Lung (tissue), 12 donors: ENCODE data around the gene FOXA3. TPM values are rescaled to one million over a fixed set of nuclear protein-coding genes. Genes with fewer than 3 reads are reported as not detected.

Source experiments
- ATAC-seq: fragments of 200-7000 bp; cut with Tn5 transposase; one replicate; pipeline ENCODE4 v1.9.1; 2020; ENCODE audit warnings: moderate number of reproducible peaks; ENCODE audit not compliant: insufficient read depth, low FRiP score
- DNase-seq, 3 donors: peaks; one replicate each; pipeline ENCODE4 v3.0.0-alpha.2; 2013 to 2017
- H3K27ac ChIP-seq, 2 donors: one replicate each; pipeline ENCODE4 v1.5.1; 2013; ENCODE audit warnings: mild to moderate bottlenecking in 2 of 2, moderate library complexity in 2 of 2, control low read depth in 1 of 2, inconsistent platforms in 1 of 2, low read depth in 1 of 2, low read length in 1 of 2
- H3K27me3 ChIP-seq, 3 donors: one replicate each; pipeline ENCODE4 v1.5.1; 2013; ENCODE audit warnings: low read length in 2 of 3; ENCODE audit not compliant: control insufficient read depth in 3 of 3, insufficient read depth in 3 of 3
- H3K36me3 ChIP-seq, 4 donors: one replicate each; pipeline ENCODE4 v1.5.1; 2013; ENCODE audit warnings: low read length in 4 of 4, mild to moderate bottlenecking in 1 of 4, moderate library complexity in 1 of 4; ENCODE audit not compliant: control insufficient read depth in 4 of 4, insufficient read depth in 4 of 4
- H3K4me1 ChIP-seq, 5 donors: one replicate each; pipeline ENCODE4 v1.5.1; 2013; ENCODE audit warnings: low read length in 5 of 5, mild to moderate bottlenecking in 2 of 5, moderate library complexity in 1 of 5; ENCODE audit not compliant: control insufficient read depth in 5 of 5, insufficient read depth in 5 of 5
- H3K4me3 ChIP-seq: one replicate; pipeline ENCODE4 v1.5.1; 2013; ENCODE audit warnings: mild to moderate bottlenecking, control low read depth, moderate library complexity
- H3K9ac ChIP-seq, 2 donors: one replicate each; pipeline ENCODE4 v1.5.1; 2013; ENCODE audit warnings: low read length in 2 of 2, control low read depth in 1 of 2; ENCODE audit not compliant: insufficient read depth in 1 of 2
- H3K9me3 ChIP-seq, 4 donors: one replicate each; pipeline ENCODE4 v1.5.1; 2013; ENCODE audit warnings: low read length in 3 of 4, mild to moderate bottlenecking in 1 of 4, moderate library complexity in 1 of 4; ENCODE audit not compliant: control insufficient read depth in 4 of 4, insufficient read depth in 3 of 4
- WGBS, 2 donors: extraction: QIAGEN DNeasy Blood & Tissue Kit; methylation state at CpG; one replicate each; pipeline ENCODE4 v1.1.7; 2013; 5-methylcytosine and 5-hydroxymethylcytosine counted together
- polyA plus RNA-seq, 2 donors: library from polyadenylated mRNA; stranded (reverse); fragments of 200-250 nt; gene quantifications; one replicate each; pipeline ENCODE4 v1.2.1, GENCODE V29; 2013
- total RNA-seq, 2 donors: library from RNA; depleted of rRNA in 1 of 2; stranded (reverse); fragments of >200 nt in 1 of 2; gene quantifications; one replicate each; pipeline ENCODE4 v1.2.1, GENCODE V29; 2014 to 2021
- TF ChIP-seq, protein P1 (sequence below): IDR thresholded peaks from 2 replicates; pipeline ENCODE4 v1.5.1; 2012; ENCODE audit warnings: mild to moderate bottlenecking; ENCODE audit errors: control extremely low read depth, extremely low read depth
- donor health status: control.
- donor health status: control.
- donor health status: Bipolar disorder and iron deficiency.
- donor health status: healthy.
- donor health status: DM: yes; HTN: yes; CAD: no.

FOXA3 gene
- total and polyA plus RNA-seq, 4 donors: 0.43 to 0.68 (median 0.51) TPM

DNA sequence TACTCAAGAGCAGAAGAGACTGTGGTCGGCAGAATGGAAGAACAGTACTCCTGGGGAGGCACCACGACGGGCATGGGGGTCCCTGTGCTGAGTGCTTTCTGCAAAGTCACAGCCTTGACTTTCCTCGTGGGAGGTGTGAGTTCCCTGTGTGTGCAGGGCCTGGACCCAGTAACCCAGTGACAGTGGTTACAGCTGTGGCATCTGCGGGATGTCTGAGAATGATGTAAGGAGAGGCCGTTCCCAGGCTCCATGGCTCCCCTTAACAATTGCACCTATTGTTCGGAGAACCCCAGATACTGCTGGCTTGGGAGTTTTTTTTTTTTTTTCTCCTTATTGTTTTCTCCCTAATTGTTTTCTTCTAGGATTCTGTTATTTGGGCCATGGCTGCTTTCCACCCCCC is 55.6 kb downstream of the FOXA3 start:
- 51 to 57% methylated on average over 7 of the region's 7 CpGs for WGBS, 2 donors
- TF ChIP-seq, protein P1, sequence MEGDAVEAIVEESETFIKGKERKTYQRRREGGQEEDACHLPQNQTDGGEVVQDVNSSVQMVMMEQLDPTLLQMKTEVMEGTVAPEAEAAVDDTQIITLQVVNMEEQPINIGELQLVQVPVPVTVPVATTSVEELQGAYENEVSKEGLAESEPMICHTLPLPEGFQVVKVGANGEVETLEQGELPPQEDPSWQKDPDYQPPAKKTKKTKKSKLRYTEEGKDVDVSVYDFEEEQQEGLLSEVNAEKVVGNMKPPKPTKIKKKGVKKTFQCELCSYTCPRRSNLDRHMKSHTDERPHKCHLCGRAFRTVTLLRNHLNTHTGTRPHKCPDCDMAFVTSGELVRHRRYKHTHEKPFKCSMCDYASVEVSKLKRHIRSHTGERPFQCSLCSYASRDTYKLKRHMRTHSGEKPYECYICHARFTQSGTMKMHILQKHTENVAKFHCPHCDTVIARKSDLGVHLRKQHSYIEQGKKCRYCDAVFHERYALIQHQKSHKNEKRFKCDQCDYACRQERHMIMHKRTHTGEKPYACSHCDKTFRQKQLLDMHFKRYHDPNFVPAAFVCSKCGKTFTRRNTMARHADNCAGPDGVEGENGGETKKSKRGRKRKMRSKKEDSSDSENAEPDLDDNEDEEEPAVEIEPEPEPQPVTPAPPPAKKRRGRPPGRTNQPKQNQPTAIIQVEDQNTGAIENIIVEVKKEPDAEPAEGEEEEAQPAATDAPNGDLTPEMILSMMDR: no peak
- Histone ChIP-seq H3K4me3 (no peak overlapping the region), H3K27me3 (peaks cover 0 to 7% (median 4%) of the 10 kb centered on the region in 3 donors), H3K4me1 (no peaks in the 10 kb centered on the region), H3K27ac (no peak overlapping the region), H3K9me3 (peaks cover 0 to 2% (median 0%) of the 10 kb centered on the region in 4 donors), H3K36me3 (no peaks in the 10 kb centered on the region), H3K9ac (no peak overlapping the region)
- no peak for ATAC-seq
- DNase-seq: no peak

DNA sequence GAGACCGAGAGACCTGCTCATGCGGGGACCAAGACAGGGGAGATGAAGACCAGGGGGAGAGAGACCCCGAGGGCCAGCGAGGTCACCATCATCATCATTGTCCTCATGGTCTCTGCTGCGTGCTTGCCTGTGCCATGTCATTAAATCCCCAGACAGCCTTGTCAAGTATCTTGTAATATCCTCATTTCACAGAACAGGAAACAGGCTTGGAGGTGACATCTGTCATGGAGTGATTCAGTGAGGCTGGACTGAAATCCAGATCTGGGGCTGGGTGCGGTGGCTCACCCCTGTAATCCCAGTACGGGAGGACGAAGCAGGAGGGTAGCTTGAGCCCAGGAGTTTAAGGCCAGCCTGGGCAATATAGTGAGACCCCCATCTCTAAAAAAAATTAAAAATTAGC is 56.3 kb downstream of the FOXA3 start:
- H3K9ac ChIP-seq: no peak overlapping the region
- H3K4me3 ChIP-seq: no peak overlapping the region
- H3K27ac ChIP-seq: no peak overlapping the region
- H3K4me1 ChIP-seq: no peaks in the 10 kb centered on the region
- H3K27me3 ChIP-seq: peaks cover 0 to 7% (median 4%) of the 10 kb centered on the region in 3 donors
- peaks cover 0 to 2% (median 0%) of the 10 kb centered on the region in 4 donors for H3K9me3 ChIP-seq
- WGBS, 2 donors: 62 to 68% methylated on average over 8 of the region's 8 CpGs
- ATAC-seq (no peak), DNase-seq (no peak)
- H3K36me3 ChIP-seq: no peaks in the 10 kb centered on the region
- TF ChIP-seq, protein P1: no peak

DNA sequence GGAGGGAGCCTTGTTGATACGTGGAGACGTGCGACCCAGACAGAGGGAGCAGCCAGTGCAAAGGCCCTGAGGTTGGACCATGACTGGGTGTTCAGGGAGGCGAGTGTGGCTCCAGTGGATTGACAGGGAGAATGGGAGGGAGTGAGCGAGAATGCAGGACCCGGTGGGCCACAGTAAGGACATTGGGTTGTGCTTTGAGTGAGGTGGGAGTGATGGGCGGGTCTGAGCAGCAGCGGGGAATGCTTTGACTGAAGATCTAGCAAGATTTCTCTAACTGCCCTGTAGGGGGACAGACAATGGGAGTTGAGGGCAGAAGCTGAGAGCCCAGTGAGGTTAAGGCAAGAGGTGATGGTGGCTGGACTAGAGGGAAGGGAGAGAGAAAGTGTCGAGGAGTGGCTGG is 58.2 kb downstream of the FOXA3 start:
- Histone ChIP-seq H3K9ac (no peak overlapping the region), H3K4me3 (no peak overlapping the region), H3K27me3 (peaks cover 0 to 4% (median 4%) of the 10 kb centered on the region in 3 donors), H3K36me3 (no peaks in the 10 kb centered on the region), H3K9me3 (peaks cover 0 to 2% (median 0%) of the 10 kb centered on the region in 4 donors), H3K27ac (no peak overlapping the region), H3K4me1 (no peaks in the 10 kb centered on the region)
- TF ChIP-seq, protein P1: no peak
- DNase-seq: no peak
- WGBS, 2 donors: 64 to 73% methylated on average over 9 of the region's 9 CpGs
- no peak for ATAC-seq

Other genes starting within 250 kb of the FOXA3 start
- gene EML2, start 224.9 kb upstream of the FOXA3 start, total RNA-seq: 10 to 100 TPM; 31.9 to 74.5 TPM
- gene EML2, start 224.9 kb upstream of the FOXA3 start, polyA plus RNA-seq: 10 to 100 TPM; 32.5 to 47.7 TPM
- gene GIPR, start 196.1 kb upstream of the FOXA3 start, total RNA-seq: 10 to 100 TPM in 1 of 2 donors, 1 to 10 TPM in 1; 4.7 to 14.9 TPM
- gene GIPR, start 196.1 kb upstream of the FOXA3 start, polyA plus RNA-seq: 1 to 10 TPM; 2.2 to 6.4 TPM
- 100 to 1,000 TPM; 151 to 319 TPM for gene SNRPD2, start 172.4 kb upstream of the FOXA3 start, total RNA-seq
- gene SNRPD2, start 172.4 kb upstream of the FOXA3 start, polyA plus RNA-seq: 100 to 1,000 TPM; 354 to 410 TPM
- gene QPCTL, start 171.7 kb upstream of the FOXA3 start, total RNA-seq: 10 to 100 TPM in 1 of 2 donors, 1 to 10 TPM in 1; 6.3 to 12.2 TPM
- gene QPCTL, start 171.7 kb upstream of the FOXA3 start, polyA plus RNA-seq: 10 to 100 TPM in 1 of 2 donors, 1 to 10 TPM in 1; 6.7 to 13.3 TPM
- gene FBXO46, start 133.4 kb upstream of the FOXA3 start, total RNA-seq: 10 to 100 TPM; 11.2 to 19.0 TPM
- 1 to 10 TPM; 7.6 to 8.3 TPM for gene FBXO46, start 133.4 kb upstream of the FOXA3 start, polyA plus RNA-seq
- not detected for gene MEIOSIN, start 130.9 kb upstream of the FOXA3 start, total RNA-seq
- gene MEIOSIN, start 130.9 kb upstream of the FOXA3 start, polyA plus RNA-seq: not detected
- 10 to 100 TPM; 13.5 to 17.4 TPM for gene SIX5, start 95.1 kb upstream of the FOXA3 start, total RNA-seq
- 10 to 100 TPM; 11.7 to 12.7 TPM for gene SIX5, start 95.1 kb upstream of the FOXA3 start, polyA plus RNA-seq
- 10 to 100 TPM; 32.4 to 70.4 TPM for gene DMPK, start 81.8 kb upstream of the FOXA3 start, total RNA-seq
- 10 to 100 TPM; 35.0 to 45.7 TPM for gene DMPK, start 81.8 kb upstream of the FOXA3 start, polyA plus RNA-seq
- 10 to 100 TPM; 25.4 to 58.2 TPM for gene DMWD, start 71.5 kb upstream of the FOXA3 start, total RNA-seq
- 10 to 100 TPM; 21.2 to 28.3 TPM for gene DMWD, start 71.5 kb upstream of the FOXA3 start, polyA plus RNA-seq
- gene RSPH6A, start 49.0 kb upstream of the FOXA3 start, total RNA-seq: under 1 TPM in 1 of 2 donors, not detected in 1; 0.34 TPM
- gene RSPH6A, start 49.0 kb upstream of the FOXA3 start, polyA plus RNA-seq: under 1 TPM in 1 of 2 donors, not detected in 1; 0.06 TPM
- gene SYMPK, start 1.2 kb upstream of the FOXA3 start, total RNA-seq: 10 to 100 TPM; 47.5 to 82.1 TPM
- 100 to 1,000 TPM in 1 of 2 donors, 10 to 100 TPM in 1; 40.3 to 125 TPM for gene SYMPK, start 1.2 kb upstream of the FOXA3 start, polyA plus RNA-seq
- 10 to 100 TPM; 21.8 to 24.3 TPM for gene IRF2BP1, start 21.8 kb downstream of the FOXA3 start, total RNA-seq
- 10 to 100 TPM; 10.9 to 16.5 TPM for gene IRF2BP1, start 21.8 kb downstream of the FOXA3 start, polyA plus RNA-seq
- gene MYPOP, start 38.3 kb downstream of the FOXA3 start, total RNA-seq: 1 to 10 TPM; 2.9 to 6.7 TPM
- 1 to 10 TPM; 3.8 to 5.3 TPM for gene MYPOP, start 38.3 kb downstream of the FOXA3 start, polyA plus RNA-seq
- gene NANOS2, start 50.5 kb downstream of the FOXA3 start, total RNA-seq: not detected
- not detected for gene NANOS2, start 50.5 kb downstream of the FOXA3 start, polyA plus RNA-seq
- gene NOVA2, start 109.5 kb downstream of the FOXA3 start, total RNA-seq: 10 to 100 TPM in 1 of 2 donors, 1 to 10 TPM in 1; 2.9 to 11.6 TPM
- 1 to 10 TPM; 2.3 to 6.7 TPM for gene NOVA2, start 109.5 kb downstream of the FOXA3 start, polyA plus RNA-seq
- gene CCDC61, start 131.1 kb downstream of the FOXA3 start, total RNA-seq: 10 to 100 TPM in 1 of 2 donors, 1 to 10 TPM in 1; 7.8 to 21.0 TPM
- gene CCDC61, start 131.1 kb downstream of the FOXA3 start, polyA plus RNA-seq: 10 to 100 TPM in 1 of 2 donors, 1 to 10 TPM in 1; 9.4 to 12.5 TPM
- gene PGLYRP1, start 158.7 kb downstream of the FOXA3 start, total RNA-seq: 1 to 10 TPM; 1.1 to 1.3 TPM
- 10 to 100 TPM in 1 of 2 donors, 1 to 10 TPM in 1; 1.0 to 21.7 TPM for gene PGLYRP1, start 158.7 kb downstream of the FOXA3 start, polyA plus RNA-seq
- not detected for gene IGFL4, start 176.7 kb downstream of the FOXA3 start, total RNA-seq
- gene IGFL4, start 176.7 kb downstream of the FOXA3 start, polyA plus RNA-seq: not detected